ENCODE data around the gene PACS1. TPM values are rescaled to one million over a fixed set of nuclear protein-coding genes. Genes with fewer than 3 reads are reported as not detected.
A peak's percentile ranks its signal among the peaks of the same experiment; 100 is the strongest.
"Not testable (repeated sequence)": the region's sequence is repeated elsewhere in the genome, so short reads cannot be mapped to it uniquely, and the experiment has no call there.

The PACS1 gene
- total RNA-seq, 2 experiments from 2014 or later: 77.8 to 80.7 TPM

DNA sequence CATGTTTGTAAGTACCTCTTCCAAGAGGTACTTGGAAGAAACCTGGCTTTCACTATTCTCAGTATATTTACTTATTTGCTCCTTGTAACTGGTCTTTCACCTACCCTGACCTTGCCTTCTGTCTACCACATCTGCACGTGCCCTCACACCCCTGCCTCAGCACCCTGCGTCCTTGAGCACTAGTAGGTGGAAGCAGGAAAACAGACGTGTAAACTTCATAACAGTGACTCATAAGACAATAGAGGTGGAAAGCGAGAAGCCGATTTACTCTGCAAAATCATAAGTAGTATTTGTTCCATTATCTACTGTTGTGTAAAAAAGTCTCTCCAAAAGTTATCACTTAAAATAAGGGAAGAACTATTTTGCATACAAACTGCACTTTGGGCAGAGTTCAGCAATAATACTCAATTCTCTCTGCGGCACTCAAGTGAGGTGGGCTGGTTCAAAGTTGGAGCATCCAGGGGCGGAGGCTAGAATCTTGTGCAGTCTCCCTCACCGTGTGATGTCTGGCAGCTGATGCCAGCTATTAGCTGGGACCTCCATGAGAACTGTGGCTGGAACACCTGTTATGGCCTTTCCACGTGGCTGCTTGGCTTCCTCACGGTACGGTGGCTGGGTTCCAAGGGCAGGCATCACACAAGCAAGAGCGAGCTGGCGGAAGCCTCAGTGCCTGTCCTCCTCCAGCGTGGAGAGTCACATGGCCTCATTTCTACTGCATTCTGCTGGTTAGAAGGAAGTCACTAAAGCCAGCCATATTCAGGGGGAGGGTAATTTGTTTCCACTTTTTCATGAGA, 30.4 kb downstream of the PACS1 start:
- peak; percentile 80 for DNase-seq
- Mint-ChIP-seq H3K4me3 (peak overlapping the region; percentile 72), H3K9me3 (no peaks in the 10 kb centered on the region), H3K27me3 (ENCODE audit: low read depth) (no peaks in the 10 kb centered on the region), H3K27ac (peak overlapping the region; percentile 92), H3K36me3 (ENCODE audit: low read depth) (peaks cover 6% of the 10 kb centered on the region), H3K4me1 (ENCODE audit: low read depth) (peaks cover 63% of the 10 kb centered on the region)
- intact Hi-C loops (cut with micrococcal nuclease): loop anchor here (1.0 to 2.0 kb wide), 4 partner anchors 14 to 29 kb away; no protein-coding TSS in a partner anchor
- CTCF ChIA-PET: interaction anchor here (1.9 kb wide), 1 partner anchor 29 kb away, joined by 6 read pairs; the partner anchor contains the start of gene PACS1

DNA sequence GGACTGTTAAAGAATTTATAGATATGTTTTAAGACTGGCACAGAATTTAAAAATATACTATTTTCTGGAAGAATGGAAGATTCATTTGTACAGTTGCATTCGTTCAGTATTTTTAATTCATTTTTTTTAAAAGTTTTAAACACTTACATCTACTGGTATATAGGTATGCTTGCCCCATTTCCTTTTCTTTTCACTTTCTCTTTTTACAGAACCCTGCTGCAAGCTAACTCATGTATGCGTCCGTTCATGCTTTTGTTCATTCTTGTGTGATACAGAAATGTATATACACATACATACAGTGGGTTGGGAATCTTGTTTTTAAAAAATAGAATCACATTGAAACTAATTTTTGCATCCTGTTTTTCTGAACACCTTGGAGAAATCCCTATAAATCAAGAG, 31.0 kb downstream of the PACS1 start:
- DNase-seq: no peak
- intact Hi-C loops (cut with micrococcal nuclease): loop anchor here (1.0 to 2.0 kb wide), 3 partner anchors 14 to 25 kb away; no protein-coding TSS in a partner anchor
- peaks cover 69% of the 10 kb centered on the region for H3K4me1 Mint-ChIP-seq (ENCODE audit: low read depth)
- H3K27me3 Mint-ChIP-seq (ENCODE audit: low read depth): no peaks in the 10 kb centered on the region
- H3K9me3 Mint-ChIP-seq: no peaks in the 10 kb centered on the region
- H3K36me3 Mint-ChIP-seq (ENCODE audit: low read depth): peaks cover 8% of the 10 kb centered on the region
- CTCF ChIA-PET: interaction anchor here (1.9 kb wide), 1 partner anchor 30 kb away, joined by 6 read pairs; the partner anchor contains the start of gene PACS1
- H3K4me3 Mint-ChIP-seq: peak overlapping the region; percentile 72
- peak overlapping the region; percentile 92 for H3K27ac Mint-ChIP-seq

DNA sequence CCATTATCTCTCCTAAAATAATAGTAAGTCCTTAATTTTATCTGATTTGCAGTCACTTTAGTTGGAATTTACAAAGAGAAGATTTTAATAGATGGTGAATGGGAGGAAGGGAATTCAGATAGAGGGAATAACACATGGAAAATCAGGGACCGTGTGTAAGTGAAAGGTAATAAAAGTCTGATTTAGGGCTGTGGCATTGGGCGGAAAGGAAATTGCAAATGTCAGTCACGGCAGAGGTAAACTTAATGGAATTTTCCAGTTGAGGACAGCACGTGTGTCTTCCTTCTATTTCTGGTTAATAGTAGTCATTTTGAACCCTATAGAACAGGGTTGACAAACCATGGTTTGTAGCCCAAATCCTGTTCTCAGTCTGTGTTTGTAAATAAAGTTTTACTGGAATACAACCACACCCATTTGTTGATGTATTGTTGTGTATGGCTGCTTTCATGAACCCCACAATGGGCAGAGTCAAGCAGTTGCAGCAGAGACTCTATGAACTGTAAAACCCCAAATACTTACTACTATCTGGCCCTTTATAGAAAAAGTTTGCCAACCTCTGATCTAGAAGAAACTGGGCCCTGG, 34.1 kb downstream of the PACS1 start:
- Mint-ChIP-seq H3K36me3 (ENCODE audit: low read depth) (peaks cover 14% of the 10 kb centered on the region), H3K9me3 (no peaks in the 10 kb centered on the region), H3K4me1 (ENCODE audit: low read depth) (peaks cover 79% of the 10 kb centered on the region), H3K4me3 (no peak overlapping the region), H3K27ac (peak overlapping the region; percentile 84), H3K27me3 (ENCODE audit: low read depth) (no peaks in the 10 kb centered on the region)
- DNase-seq: no peak
- CTCF ChIA-PET: no interaction called here
- intact Hi-C loops (cut with micrococcal nuclease): no loop called here

DNA sequence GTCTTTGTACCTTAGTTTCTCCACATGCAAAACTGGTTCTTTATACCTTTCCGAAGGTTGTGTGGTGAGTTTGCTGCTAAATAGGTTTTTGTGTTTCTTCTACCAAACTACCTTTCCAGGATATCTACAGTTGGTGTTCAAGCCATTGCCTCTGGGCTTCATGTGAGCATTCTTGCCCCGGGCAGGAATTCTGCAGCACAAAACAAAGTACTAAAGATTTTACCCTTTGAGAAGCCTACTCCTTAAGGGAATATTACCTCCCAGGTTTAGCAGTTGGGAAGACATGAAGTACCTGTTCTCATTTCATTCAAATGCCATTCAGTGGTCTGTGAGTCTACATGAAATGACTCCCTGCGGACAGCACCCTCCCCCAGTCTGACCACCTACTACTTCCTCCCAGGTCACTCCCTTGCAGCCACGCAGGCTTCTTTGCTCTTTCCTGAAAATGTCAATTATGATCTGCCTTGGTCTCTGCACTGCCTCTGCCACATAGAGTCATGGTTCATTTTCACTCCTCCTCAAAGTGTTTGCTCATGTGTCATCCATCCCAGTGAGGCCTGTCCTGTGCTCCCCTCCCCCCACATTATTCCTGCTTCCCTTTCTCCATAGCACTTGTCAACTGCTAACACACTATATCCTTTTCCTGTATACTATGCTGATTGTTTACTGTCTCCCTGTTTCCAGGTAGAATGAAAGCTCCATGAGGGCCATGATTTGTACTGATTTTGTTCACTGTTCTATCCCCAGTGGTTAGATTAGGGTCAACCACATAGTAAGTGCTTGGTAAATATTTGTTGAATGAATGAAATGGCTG, 36.9 kb downstream of the PACS1 start:
- intact Hi-C loops (cut with micrococcal nuclease): no loop called here
- Mint-ChIP-seq H3K27me3 (ENCODE audit: low read depth) (no peaks in the 10 kb centered on the region), H3K4me1 (ENCODE audit: low read depth) (peaks cover 87% of the 10 kb centered on the region), H3K9me3 (no peaks in the 10 kb centered on the region), H3K27ac (peak overlapping the region; percentile 87), H3K36me3 (ENCODE audit: low read depth) (peaks cover 14% of the 10 kb centered on the region), H3K4me3 (no peak overlapping the region)
- peak; percentile 47 for DNase-seq
- CTCF ChIA-PET: interaction anchor here (0.6 to 2.6 kb wide), 6 partner anchors 9 to 62 kb away, joined by 3 to 13 read pairs (median 6); partner anchors contain the start of gene PACS1

DNA sequence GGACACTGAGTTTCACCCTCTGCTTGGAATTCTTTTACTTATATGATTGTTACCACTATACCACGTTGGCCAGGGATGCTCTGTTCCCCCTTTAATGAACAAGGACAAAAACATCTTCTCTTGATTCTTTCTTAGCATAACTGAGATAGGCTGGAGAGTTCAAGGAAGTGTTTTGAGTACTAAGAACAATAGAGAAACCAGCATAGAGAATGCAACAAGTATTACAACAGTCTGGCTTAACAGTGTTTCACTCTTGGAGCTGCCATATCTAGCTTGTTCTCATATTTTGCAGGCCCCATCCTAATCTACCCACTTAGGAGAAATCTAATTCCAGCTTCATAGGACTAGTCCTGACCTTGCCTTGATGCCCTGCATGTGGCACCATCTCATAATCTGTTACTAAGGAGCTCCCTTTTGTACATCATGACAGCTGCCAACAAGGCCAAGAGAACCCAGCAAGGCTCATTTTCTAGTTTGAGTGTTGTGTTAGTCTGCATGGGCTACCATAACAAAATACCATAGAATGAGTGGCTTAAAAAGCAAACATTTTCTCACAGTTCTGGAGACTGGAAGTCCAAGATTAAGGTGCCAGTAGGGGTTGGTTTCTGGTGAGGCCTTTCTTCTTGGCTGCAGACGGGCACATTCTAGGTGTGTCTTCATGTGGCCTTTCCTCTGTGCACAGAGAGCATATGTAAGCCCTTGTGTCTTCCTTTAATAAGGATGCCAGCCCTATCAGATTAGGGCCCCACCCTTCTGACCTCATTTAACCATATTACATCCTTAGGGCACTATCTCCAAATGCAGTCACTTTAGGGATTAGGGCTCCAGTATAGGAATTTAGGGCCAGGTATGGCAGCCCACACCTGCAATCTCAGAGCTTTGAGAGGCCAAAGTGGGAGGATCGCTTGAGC, 37.8 kb downstream of the PACS1 start:
- Mint-ChIP-seq H3K36me3 (ENCODE audit: low read depth) (peaks cover 14% of the 10 kb centered on the region), H3K4me1 (ENCODE audit: low read depth) (peaks cover 92% of the 10 kb centered on the region), H3K9me3 (no peaks in the 10 kb centered on the region), H3K4me3 (no peak overlapping the region), H3K27me3 (ENCODE audit: low read depth) (no peaks in the 10 kb centered on the region), H3K27ac (peak overlapping the region; percentile 87)
- DNase-seq: no peak
- CTCF ChIA-PET: interaction anchor here (0.6 to 2.6 kb wide), 7 partner anchors 8 to 61 kb away, joined by 3 to 13 read pairs (median 5); partner anchors contain the start of gene PACS1
- intact Hi-C loops (cut with micrococcal nuclease): no loop called here

DNA sequence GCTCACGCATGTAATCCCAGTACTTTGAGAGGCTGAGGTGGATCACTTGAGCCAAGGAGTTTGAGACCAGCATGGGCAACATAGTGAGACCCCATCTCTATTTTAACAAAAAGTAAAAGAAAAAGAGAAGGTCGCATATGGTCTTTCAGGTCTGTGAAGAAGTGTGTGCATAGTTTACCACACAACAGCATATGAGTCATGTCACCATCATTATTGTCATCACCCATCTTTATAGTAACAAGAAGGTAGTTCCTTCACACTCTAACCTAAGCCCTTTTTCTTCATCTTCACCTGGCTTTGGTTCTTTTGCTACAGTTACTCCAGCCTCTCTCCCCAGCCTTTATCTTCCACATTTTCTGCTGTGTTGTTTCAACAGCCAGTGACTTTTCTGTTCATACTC, 39.2 kb downstream of the PACS1 start:
- peaks cover 9% of the 10 kb centered on the region for H3K36me3 Mint-ChIP-seq (ENCODE audit: low read depth)
- DNase-seq: no peak
- H3K4me1 Mint-ChIP-seq (ENCODE audit: low read depth): peaks cover 94% of the 10 kb centered on the region
- H3K27me3 Mint-ChIP-seq (ENCODE audit: low read depth): no peaks in the 10 kb centered on the region
- H3K4me3 Mint-ChIP-seq: no peak overlapping the region
- H3K27ac Mint-ChIP-seq: peak overlapping the region; percentile 74
- intact Hi-C loops (cut with micrococcal nuclease): loop anchor here (1.0 kb wide), 1 partner anchor 17 kb away; no protein-coding TSS in a partner anchor
- CTCF ChIA-PET: interaction anchor here (1.0 to 2.1 kb wide), 2 partner anchors 17 to 40 kb away, joined by 3 to 13 read pairs; partner anchors contain the start of gene PACS1
- no peaks in the 10 kb centered on the region for H3K9me3 Mint-ChIP-seq

DNA sequence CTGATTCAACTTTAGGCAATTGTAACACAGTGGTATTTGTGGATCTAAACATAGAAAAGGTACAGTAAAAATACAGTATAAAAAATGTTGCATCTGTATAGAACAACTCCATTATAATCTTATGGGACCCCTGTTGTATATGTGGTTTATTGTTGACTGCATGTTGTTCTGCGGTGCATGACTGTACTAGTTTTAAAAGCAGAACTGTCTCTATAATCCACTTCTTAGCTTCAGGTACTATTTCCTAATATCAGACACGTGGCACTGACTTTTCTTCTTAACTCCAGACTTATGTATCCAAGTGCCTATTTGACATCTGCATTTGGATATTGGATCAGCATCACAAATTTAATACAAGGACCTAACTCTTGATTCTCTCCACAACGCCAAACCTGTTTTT, 41.1 kb downstream of the PACS1 start:
- Mint-ChIP-seq H3K36me3 (ENCODE audit: low read depth) (peaks cover 6% of the 10 kb centered on the region), H3K4me1 (ENCODE audit: low read depth) (peaks cover 92% of the 10 kb centered on the region), H3K9me3 (no peaks in the 10 kb centered on the region), H3K27ac (peak overlapping the region; percentile 88), H3K27me3 (ENCODE audit: low read depth) (no peaks in the 10 kb centered on the region), H3K4me3 (no peak overlapping the region)
- intact Hi-C loops (cut with micrococcal nuclease): no loop called here
- DNase-seq: no peak
- CTCF ChIA-PET: interaction anchor here (0.5 to 0.8 kb wide), 2 partner anchors 13 to 23 kb away, joined by 3 read pairs; no protein-coding TSS in a partner anchor

DNA sequence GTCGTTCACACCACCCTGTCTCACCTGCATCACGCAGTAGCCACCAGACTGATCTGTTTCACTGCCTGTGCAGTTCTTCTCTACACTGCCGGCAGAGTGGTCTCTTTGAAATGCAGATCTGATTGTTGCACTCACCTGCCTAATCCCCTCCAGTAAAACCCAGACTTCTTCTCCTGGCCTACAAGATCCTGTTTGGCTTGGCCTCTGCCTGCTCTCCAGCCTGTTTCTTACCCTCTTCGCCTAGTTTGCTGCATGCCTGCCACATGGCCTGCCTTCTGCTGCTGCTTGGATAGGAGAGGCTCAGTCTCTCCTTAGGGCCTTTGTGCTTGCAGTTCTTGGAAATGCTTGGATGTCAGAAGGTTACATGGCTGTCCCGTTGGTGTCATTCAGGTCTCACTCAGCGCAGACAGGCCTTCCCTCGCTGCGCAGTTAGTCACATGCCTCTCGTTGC, 42.0 kb downstream of the PACS1 start:
- H3K27me3 Mint-ChIP-seq (ENCODE audit: low read depth): no peaks in the 10 kb centered on the region
- peak overlapping the region; percentile 88 for H3K27ac Mint-ChIP-seq
- H3K4me1 Mint-ChIP-seq (ENCODE audit: low read depth): peaks cover 95% of the 10 kb centered on the region
- CTCF ChIA-PET: no interaction called here
- H3K36me3 Mint-ChIP-seq (ENCODE audit: low read depth): peaks cover 4% of the 10 kb centered on the region
- H3K4me3 Mint-ChIP-seq: no peak overlapping the region
- no peak for DNase-seq
- H3K9me3 Mint-ChIP-seq: no peaks in the 10 kb centered on the region
- intact Hi-C loops (cut with micrococcal nuclease): no loop called here

DNA sequence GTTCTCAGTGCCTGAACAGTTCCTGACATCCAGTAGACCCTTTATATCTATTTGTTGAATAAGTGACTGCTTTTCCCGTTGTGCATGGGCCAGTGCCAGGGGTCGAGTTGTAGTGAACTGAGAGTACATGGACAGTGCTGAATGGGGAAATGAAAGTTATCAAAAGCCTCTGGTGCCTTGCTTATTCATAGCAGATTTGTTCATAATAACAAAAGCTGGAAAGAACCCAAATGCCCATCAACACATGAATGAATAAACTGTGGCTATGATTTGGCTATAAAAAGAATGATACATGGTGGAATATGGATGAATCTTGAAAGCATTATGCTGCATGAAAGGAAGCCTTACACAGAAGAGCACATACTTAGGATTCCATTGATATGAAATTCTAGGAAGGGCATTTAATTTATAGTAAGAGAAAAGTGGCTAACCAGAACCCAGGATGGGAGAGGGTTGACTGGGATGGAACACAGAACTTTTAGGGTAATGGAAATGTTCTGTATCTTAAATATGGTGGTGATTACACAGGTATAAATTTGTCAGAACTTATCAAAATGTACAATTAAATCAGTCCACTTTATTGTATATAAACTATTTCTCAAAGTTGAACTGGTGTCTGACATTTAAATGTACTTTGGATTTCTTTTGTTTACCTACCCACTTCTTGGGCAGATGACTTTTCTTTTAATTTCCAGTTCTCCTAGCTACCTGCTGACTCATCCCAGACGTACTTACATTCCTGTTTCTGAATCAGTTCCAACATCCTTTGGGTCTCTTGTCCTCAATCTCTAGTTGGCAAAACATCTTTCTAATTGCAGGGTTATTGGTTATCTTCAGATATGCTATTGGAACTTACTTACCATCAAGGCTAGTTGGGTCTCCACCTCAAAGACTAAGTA, 42.8 kb downstream of the PACS1 start:
- DNase-seq: no peak

DNA sequence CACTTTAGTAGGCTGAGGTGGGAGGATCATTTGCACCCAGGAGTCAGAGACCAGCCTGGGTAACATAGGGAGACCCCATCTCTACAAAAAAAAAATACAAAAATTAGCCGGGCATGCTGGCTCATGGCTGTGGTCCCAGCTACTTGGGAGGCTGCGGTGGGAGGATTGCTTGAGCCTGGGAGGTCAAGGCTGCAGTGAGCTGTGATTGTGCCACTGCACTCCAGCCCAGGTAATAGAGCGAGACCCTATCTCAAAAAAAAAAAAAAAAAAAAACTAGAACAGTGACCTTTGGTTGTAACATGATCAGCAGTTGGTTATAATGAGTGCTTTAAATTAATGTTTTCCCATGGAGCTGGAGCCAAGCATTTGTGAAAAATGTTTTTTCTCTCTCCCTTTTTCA, 44.9 kb downstream of the PACS1 start:
- not testable (repeated sequence) for H3K9me3 Mint-ChIP-seq; H3K36me3 Mint-ChIP-seq (ENCODE audit: low read depth); H3K27me3 Mint-ChIP-seq (ENCODE audit: low read depth); DNase-seq
- H3K4me1 Mint-ChIP-seq (ENCODE audit: low read depth): peaks cover 92% of the 10 kb centered on the region
- H3K27ac Mint-ChIP-seq: peak overlapping the region; percentile 90
- intact Hi-C loops (cut with micrococcal nuclease): loop anchor here (1.0 to 2.0 kb wide), 2 partner anchors 11 to 14 kb away; no protein-coding TSS in a partner anchor
- peak overlapping the region; percentile 70 for H3K4me3 Mint-ChIP-seq
- CTCF ChIA-PET: interaction anchor here (0.6 to 2.7 kb wide), 5 partner anchors 7 to 553 kb away, joined by 3 to 12 read pairs (median 11); no protein-coding TSS in a partner anchor

More for the DNA sequence above, 42.8 kb downstream of the PACS1 start:
- Mint-ChIP-seq H3K9me3 (no peaks in the 10 kb centered on the region), H3K4me3 (peak overlapping the region; percentile 36), H3K27me3 (ENCODE audit: low read depth) (no peaks in the 10 kb centered on the region), H3K27ac (peak overlapping the region; percentile 88), H3K36me3 (ENCODE audit: low read depth) (no peaks in the 10 kb centered on the region), H3K4me1 (ENCODE audit: low read depth) (peaks cover 95% of the 10 kb centered on the region)
- CTCF ChIA-PET: interaction anchor here (0.6 to 2.4 kb wide), 6 partner anchors 14 to 1231 kb away, joined by 3 to 11 read pairs (median 3); no protein-coding TSS in a partner anchor
- intact Hi-C loops (cut with micrococcal nuclease): loop anchor here (1.0 kb wide), 1 partner anchor 32 kb away; no protein-coding TSS in a partner anchor

Measured in activated naive CD4-positive, alpha-beta T cell treated with anti-CD3 and anti-CD28 coated beads for 36 hours (primary cell).